ENCODE measurements around the gene TEX53. TPM values are rescaled to one million over a fixed set of nuclear protein-coding genes. Genes with fewer than 3 reads are reported as not detected.

The TEX53 gene
- total RNA-seq, 2 donors from 2014 or later: not detected

DNA sequence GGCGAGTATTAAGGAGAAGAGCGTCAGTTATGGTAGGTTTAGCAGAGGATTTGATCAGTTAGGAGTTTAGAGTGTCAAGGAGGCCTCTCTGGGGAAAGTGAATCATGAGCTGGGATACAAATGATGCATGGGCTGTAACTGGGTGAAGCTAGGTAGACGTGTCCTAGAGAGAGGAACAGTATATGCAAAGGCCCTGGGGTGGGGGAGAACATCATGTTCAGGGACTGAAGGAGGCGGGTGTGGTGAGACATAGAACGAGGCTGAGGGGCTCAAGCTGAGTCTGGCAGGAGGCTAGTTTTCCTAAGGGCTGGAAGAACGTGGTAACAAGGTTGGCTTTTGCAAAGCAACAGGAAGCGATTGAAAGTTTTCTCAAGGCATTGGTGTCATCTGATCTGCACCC, 36.0 kb downstream of the TEX53 start:
- TF ChIP-seq, protein P1, sequence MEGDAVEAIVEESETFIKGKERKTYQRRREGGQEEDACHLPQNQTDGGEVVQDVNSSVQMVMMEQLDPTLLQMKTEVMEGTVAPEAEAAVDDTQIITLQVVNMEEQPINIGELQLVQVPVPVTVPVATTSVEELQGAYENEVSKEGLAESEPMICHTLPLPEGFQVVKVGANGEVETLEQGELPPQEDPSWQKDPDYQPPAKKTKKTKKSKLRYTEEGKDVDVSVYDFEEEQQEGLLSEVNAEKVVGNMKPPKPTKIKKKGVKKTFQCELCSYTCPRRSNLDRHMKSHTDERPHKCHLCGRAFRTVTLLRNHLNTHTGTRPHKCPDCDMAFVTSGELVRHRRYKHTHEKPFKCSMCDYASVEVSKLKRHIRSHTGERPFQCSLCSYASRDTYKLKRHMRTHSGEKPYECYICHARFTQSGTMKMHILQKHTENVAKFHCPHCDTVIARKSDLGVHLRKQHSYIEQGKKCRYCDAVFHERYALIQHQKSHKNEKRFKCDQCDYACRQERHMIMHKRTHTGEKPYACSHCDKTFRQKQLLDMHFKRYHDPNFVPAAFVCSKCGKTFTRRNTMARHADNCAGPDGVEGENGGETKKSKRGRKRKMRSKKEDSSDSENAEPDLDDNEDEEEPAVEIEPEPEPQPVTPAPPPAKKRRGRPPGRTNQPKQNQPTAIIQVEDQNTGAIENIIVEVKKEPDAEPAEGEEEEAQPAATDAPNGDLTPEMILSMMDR (IDR thresholded peaks at IDR 0.05): no peak
- Histone ChIP-seq H3K9me3 (no peaks in the 10 kb centered on the region), H3K27me3 (no peaks in the 10 kb centered on the region), H3K9ac (ENCODE audit: low read depth in 2 of 2, low read length in 2 of 2) (no peak overlapping the region), H3K4me3 (no peak overlapping the region), H3K36me3 (no peaks in the 10 kb centered on the region), H3K27ac (no peak overlapping the region), H3K4me1 (no peaks in the 10 kb centered on the region)
- intact Hi-C loops (cut with DNase I): no loop called here
- no peak for DNase-seq

DNA sequence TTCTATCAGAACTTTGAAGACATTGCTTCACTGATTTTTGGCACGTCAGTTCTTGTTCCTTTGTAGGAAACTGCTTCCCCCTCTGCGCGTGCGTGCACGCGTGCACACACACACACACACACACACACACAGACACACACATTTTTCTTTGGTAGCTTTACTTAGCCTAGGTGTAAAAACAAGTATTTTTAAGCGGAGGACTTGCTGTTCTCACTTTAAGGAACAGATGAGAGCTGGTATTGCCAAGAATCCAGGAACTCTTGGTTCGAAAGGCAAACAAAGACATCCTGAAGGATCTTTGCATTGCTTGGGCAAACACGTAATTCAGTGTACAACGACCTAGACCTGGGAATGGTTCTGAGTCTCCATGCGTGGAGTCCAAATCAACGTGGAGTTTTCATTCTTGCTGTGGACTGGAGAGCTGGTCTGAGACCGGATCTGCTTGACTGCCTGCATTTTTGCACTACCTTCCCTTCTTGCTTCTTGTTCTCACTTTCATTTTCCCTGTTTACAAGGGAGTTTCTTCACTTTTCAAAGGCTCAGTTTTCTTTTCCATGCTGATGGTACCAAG, 38.3 kb downstream of the TEX53 start:
- intact Hi-C loops (cut with DNase I): no loop called here
- Histone ChIP-seq H3K4me1 (no peaks in the 10 kb centered on the region), H3K9ac (ENCODE audit: low read depth in 2 of 2, low read length in 2 of 2) (peak overlapping the region in 1 of 2 donors; percentile 13), H3K9me3 (no peaks in the 10 kb centered on the region), H3K36me3 (no peaks in the 10 kb centered on the region), H3K27ac (peak overlapping the region; percentile 55), H3K27me3 (no peaks in the 10 kb centered on the region), H3K4me3 (no peak overlapping the region)
- no peak for DNase-seq
- TF ChIP-seq, protein P1 (IDR thresholded peaks at IDR 0.05): no peak

DNA sequence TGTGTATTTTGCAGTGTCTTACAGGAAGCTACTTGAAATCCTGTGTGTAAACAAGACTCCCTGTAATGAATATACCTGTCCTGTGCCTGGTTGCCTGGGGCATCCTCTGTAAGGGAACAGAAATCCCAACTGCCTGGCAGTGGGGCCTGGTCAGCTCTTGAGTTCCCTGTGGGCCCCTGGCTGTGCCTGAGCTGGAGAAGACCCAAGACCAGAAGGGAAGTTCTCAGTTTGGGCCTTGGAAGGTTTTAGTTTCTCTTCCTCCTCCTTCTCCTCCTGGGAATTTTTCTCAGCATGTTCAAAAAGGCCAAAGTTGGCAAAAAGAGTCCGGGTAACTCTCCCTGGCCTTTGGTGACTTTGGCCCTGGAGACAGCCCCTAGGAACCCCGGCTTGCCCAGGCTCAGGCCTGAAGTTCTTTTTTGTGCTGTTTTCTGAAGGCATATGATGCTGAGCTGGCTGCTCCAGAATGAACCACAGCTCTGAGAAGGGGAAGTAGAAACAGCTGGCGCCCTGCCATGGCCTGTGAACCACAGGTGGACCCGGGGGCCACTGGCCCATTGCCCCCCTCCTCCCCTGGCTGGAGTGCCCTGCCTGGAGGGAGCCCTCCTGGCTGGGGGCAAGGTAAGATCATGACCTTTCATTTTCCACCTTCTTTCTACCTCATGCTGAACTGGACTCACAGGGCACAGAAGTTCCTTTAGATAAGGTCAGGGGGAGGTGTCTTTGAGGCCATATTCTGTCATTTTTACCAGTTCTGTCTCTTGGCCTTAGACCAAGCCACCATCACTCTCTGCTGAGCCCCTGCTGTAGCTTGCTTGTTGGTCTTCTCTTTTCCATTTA, 40.7 kb downstream of the TEX53 start:
- intact Hi-C loops (cut with DNase I): no loop called here
- H3K27ac ChIP-seq: peak overlapping the region; percentile 35
- H3K27me3 ChIP-seq: no peaks in the 10 kb centered on the region
- H3K4me3 ChIP-seq: no peak overlapping the region
- no peaks in the 10 kb centered on the region for H3K9me3 ChIP-seq
- TF ChIP-seq, protein P1 (IDR thresholded peaks at IDR 0.05): no peak
- H3K36me3 ChIP-seq: no peaks in the 10 kb centered on the region
- DNase-seq: peak; percentile 60
- peak overlapping the region in 1 of 2 donors; percentile 5 for H3K9ac ChIP-seq (ENCODE audit: low read depth in 2 of 2, low read length in 2 of 2)
- H3K4me1 ChIP-seq: no peaks in the 10 kb centered on the region

DNA sequence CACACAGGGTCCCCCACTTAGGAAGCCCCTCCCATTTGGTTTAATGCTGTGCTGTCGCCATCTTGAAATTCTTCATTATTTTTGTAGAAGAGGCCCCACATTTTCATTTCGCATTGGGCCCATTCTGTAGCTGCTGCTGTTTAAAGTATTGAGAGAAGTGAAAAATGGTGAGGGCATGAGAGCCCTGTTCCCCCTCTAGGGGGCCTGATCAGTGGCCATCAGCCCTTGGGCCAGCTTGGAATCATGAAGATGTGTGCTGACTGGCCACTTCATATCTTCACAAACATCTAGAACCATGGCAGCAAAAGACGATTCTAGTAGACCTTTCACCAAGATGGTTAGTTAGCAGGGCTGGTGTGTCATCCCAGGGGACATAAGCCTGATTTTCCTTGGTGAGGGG, 43.2 kb downstream of the TEX53 start:
- TF ChIP-seq, protein P1 (IDR thresholded peaks at IDR 0.05): no peak
- Histone ChIP-seq H3K4me3 (no peak overlapping the region), H3K9ac (ENCODE audit: low read depth in 2 of 2, low read length in 2 of 2) (no peak overlapping the region), H3K36me3 (no peaks in the 10 kb centered on the region), H3K9me3 (no peaks in the 10 kb centered on the region), H3K4me1 (no peaks in the 10 kb centered on the region), H3K27me3 (no peaks in the 10 kb centered on the region), H3K27ac (no peak overlapping the region)
- no peak for DNase-seq
- intact Hi-C loops (cut with DNase I): no loop called here

DNA sequence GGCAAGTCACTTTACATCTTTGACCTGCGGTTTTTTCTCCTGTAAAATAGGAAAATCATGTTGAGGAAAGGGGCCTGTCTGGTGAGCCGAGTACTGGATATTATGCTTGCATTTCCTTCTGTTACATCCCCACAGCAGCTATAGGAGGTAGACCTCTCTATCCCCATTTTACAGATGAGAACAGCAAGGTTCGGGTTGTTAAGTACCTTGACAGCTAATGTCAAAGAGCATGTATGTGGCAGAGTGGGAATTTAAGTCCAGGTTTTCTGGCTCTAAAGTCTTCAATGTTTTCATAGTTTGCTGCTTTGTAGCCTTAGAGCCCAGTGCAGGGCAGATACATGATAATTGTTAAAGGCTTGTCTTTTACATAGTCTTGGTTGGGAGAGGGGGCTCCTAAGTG, 43.7 kb downstream of the TEX53 start:
- intact Hi-C loops (cut with DNase I): no loop called here
- no peak overlapping the region for H3K27ac ChIP-seq
- no peaks in the 10 kb centered on the region for H3K9me3 ChIP-seq
- H3K36me3 ChIP-seq: no peaks in the 10 kb centered on the region
- DNase-seq: no peak
- no peaks in the 10 kb centered on the region for H3K27me3 ChIP-seq
- no peak overlapping the region for H3K4me3 ChIP-seq
- H3K4me1 ChIP-seq: no peaks in the 10 kb centered on the region
- TF ChIP-seq, protein P1 (IDR thresholded peaks at IDR 0.05): no peak
- H3K9ac ChIP-seq (ENCODE audit: low read depth in 2 of 2, low read length in 2 of 2): no peak overlapping the region
